Inflammatory macrophage (primary cell): ENCODE measurements around the gene PPP5C.
"Not testable (repeated sequence)": the region's sequence is repeated elsewhere in the genome, so short reads cannot be mapped to it uniquely, and the experiment has no call there.

Source experiments
- DNase-seq, 2 donors: peaks; one replicate each; pipeline ENCODE4 v3.0.0-alpha.2; 2020 to 2022
- total RNA-seq, 18 experiments: gene quantifications; one replicate each; lab custom pipeline; 2026; ENCODE audit warnings: mixed read lengths in 6 of 18, inconsistent platforms in 2 of 18; lab: John Stamatoyannopoulos, UW

The PPP5C gene
- 13.3 to 59.7 (median 41.2) reads per million in 18 experiments for total RNA-seq

- DNase-seq: peak; percentile 90 to 94
These were observed at the start of gene PPP5C for GRCh38 chr19:46346821-46347571. PPP5C (plus strand) TSS chr19:46347087; CDS start chr19:46347097, 10 bp downstream.

- DNase-seq: no peak
These were observed 49.0 kb upstream of the PPP5C start for GRCh38 chr19:46297700-46298478.

- DNase-seq: no peak
These were observed 48.3 kb upstream of the PPP5C start for GRCh38 chr19:46298479-46299003.

GRCh38 chr19:46299004-46299509, 47.8 kb upstream of the PPP5C start:
- no peak for DNase-seq

- peak in 1 of 2 donors; percentile 22 for DNase-seq
These were observed 47.2 kb upstream of the PPP5C start for GRCh38 chr19:46299695-46300094.

GRCh38 chr19:46303322-46303690, 43.6 kb upstream of the PPP5C start:
- DNase-seq: no peak

GRCh38 chr19:46303691-46304397, 43.0 kb upstream of the PPP5C start:
- no peak for DNase-seq

GRCh38 chr19:46306501-46306900, 40.4 kb upstream of the PPP5C start:
- no peak for DNase-seq

- no peak for DNase-seq
These were observed 38.4 kb upstream of the PPP5C start for GRCh38 chr19:46308510-46308909.

GRCh38 chr19:46309056-46309455, 37.8 kb upstream of the PPP5C start:
- no peak for DNase-seq

- no peak for DNase-seq
These were observed 35.4 kb upstream of the PPP5C start for GRCh38 chr19:46311444-46311843.

- not testable (repeated sequence) for DNase-seq
These were observed 33.1 kb upstream of the PPP5C start for GRCh38 chr19:46313540-46314469.

GRCh38 chr19:46317339-46317738, 29.5 kb upstream of the PPP5C start:
- DNase-seq: no peak

- no peak for DNase-seq
These were observed 27.3 kb upstream of the PPP5C start for GRCh38 chr19:46319613-46320012.

GRCh38 chr19:46320559-46320958, 26.3 kb upstream of the PPP5C start:
- no peak for DNase-seq

- no peak for DNase-seq
These were observed 25.2 kb upstream of the PPP5C start for GRCh38 chr19:46321653-46322052.

- DNase-seq: not testable (repeated sequence)
These were observed 23.7 kb upstream of the PPP5C start for GRCh38 chr19:46323227-46323626.

GRCh38 chr19:46324277-46324676, 22.6 kb upstream of the PPP5C start:
- no peak for DNase-seq

GRCh38 chr19:46326608-46327007, 20.3 kb upstream of the PPP5C start:
- no peak for DNase-seq

GRCh38 chr19:46328079-46328478, 18.8 kb upstream of the PPP5C start:
- DNase-seq: no peak

GRCh38 chr19:46330319-46330918, 16.5 kb upstream of the PPP5C start:
- DNase-seq: no peak
